Measurements from ENCODE around the gene HS3ST4.

HS3ST4 gene

GRCh38 chr16:25823891-25824290 is 132.1 kb downstream of the HS3ST4 start:
- no peak for DNase-seq (ENCODE audit: low read depth)

GRCh38 chr16:25827709-25828108 is 135.9 kb downstream of the HS3ST4 start:
- DNase-seq (ENCODE audit: low read depth): no peak

- no peak for DNase-seq (ENCODE audit: low read depth)
These were observed 136.8 kb downstream of the HS3ST4 start for GRCh38 chr16:25828510-25828909.

GRCh38 chr16:25832291-25832690 is 140.5 kb downstream of the HS3ST4 start:
- no peak for DNase-seq (ENCODE audit: low read depth)

GRCh38 chr16:25834101-25834500 is 142.3 kb downstream of the HS3ST4 start:
- DNase-seq (ENCODE audit: low read depth): no peak

GRCh38 chr16:25835126-25835525 is 143.4 kb downstream of the HS3ST4 start:
- DNase-seq (ENCODE audit: low read depth): no peak

- DNase-seq (ENCODE audit: low read depth): peak; percentile 60
These were observed 147.0 kb downstream of the HS3ST4 start for GRCh38 chr16:25838724-25839186.

GRCh38 chr16:25841761-25842160 is 150.0 kb downstream of the HS3ST4 start:
- no peak for DNase-seq (ENCODE audit: low read depth)

- no peak for DNase-seq (ENCODE audit: low read depth)
These were observed 154.1 kb downstream of the HS3ST4 start for GRCh38 chr16:25845901-25846300.

GRCh38 chr16:25854141-25854540 is 162.4 kb downstream of the HS3ST4 start:
- DNase-seq (ENCODE audit: low read depth): no peak

- no peak for DNase-seq (ENCODE audit: low read depth)
These were observed 163.3 kb downstream of the HS3ST4 start for GRCh38 chr16:25855063-25855462.

GRCh38 chr16:25855818-25856217 is 164.1 kb downstream of the HS3ST4 start:
- no peak for DNase-seq (ENCODE audit: low read depth)

- no peak for DNase-seq (ENCODE audit: low read depth)
These were observed 167.9 kb downstream of the HS3ST4 start for GRCh38 chr16:25859645-25860044.

GRCh38 chr16:25867041-25867440 is 175.3 kb downstream of the HS3ST4 start:
- no peak for DNase-seq (ENCODE audit: low read depth)

GRCh38 chr16:25868106-25868505 is 176.3 kb downstream of the HS3ST4 start:
- no peak for DNase-seq (ENCODE audit: low read depth)

- no peak for DNase-seq (ENCODE audit: low read depth)
These were observed 177.1 kb downstream of the HS3ST4 start for GRCh38 chr16:25868706-25869370.

- DNase-seq (ENCODE audit: low read depth): no peak
These were observed 180.8 kb downstream of the HS3ST4 start for GRCh38 chr16:25872369-25873070.

GRCh38 chr16:25874196-25874595 is 182.4 kb downstream of the HS3ST4 start:
- DNase-seq (ENCODE audit: low read depth): no peak

- DNase-seq (ENCODE audit: low read depth): no peak
These were observed 184.3 kb downstream of the HS3ST4 start for GRCh38 chr16:25875956-25876598.

- no peak for DNase-seq (ENCODE audit: low read depth)
These were observed 185.3 kb downstream of the HS3ST4 start for GRCh38 chr16:25877103-25877502.

GRCh38 chr16:25886598-25886997 is 194.8 kb downstream of the HS3ST4 start:
- no peak for DNase-seq (ENCODE audit: low read depth)

- DNase-seq (ENCODE audit: low read depth): no peak
These were observed 197.1 kb downstream of the HS3ST4 start for GRCh38 chr16:25888868-25889267.

GRCh38 chr16:25893332-25893731 is 201.6 kb downstream of the HS3ST4 start:
- DNase-seq (ENCODE audit: low read depth): no peak

Measured in ELR (cell line).